Measurements from ENCODE around the gene LHPP.

LHPP gene

DNA sequence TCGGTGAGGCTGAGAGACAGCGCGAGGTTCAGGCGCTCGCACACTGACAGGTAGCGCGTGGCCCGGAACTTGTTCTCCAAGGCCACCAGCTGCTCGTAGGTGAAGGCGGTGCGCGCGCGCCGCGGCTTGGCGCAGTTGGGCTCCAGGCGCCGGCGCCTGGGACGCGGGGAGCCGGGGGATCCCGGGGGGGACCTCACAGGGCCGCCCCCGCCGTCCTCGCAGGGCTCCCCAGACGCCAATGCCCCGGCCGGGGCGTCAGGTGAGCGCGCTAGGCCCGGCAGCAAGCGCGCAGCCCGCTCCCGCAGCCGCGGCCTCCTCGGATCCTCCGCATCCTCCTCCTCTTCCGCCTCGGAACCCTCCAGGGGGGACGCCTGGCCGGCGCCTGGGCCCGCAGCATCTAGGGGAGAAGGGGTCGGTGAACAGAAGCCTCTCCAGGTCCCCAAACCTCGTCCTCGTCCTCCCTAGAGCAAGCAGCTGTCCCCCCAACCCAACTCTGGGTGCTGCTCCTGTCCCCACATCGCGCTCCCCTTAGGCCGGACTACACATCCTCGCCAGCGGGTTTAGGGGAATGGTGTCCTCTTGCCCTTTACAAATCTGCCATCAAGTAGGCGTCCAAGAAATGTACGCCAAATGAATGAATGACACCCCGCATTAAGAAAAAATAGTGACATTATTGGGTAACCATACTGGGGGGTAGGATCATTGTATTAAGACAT, 13.7 kb upstream of the LHPP start:
- DNase-seq (ENCODE audit: low read depth), result no peak

DNA sequence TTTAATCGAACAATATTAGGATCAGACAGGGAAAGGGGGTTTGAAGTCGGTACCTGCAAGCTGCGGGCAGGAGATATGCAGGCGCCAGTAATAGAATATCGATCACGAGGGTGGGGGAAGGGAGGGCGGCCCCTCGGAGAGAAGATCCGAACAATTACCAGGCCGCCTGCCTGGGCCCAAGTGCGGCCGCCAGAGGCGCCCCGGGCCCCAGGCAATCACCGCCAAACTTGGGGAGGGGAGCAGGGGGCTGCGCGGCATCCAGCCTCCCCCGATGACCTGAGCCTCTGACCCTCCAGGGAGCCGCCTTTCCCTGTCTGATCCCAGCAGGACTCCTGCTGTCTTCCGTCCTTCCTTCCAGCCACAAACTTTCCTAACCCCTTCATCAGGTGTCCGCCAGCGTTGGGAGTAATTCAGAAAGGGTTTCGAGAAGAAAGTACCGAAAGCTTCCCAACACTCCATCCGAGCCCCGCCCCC, 12.9 kb upstream of the LHPP start:
- no peak for DNase-seq (ENCODE audit: low read depth)

GRCh38 chr10:124449170-124450011, 12.2 kb upstream of the LHPP start:
- no peak for DNase-seq (ENCODE audit: low read depth)

- no peak for DNase-seq (ENCODE audit: low read depth)
Measured at GRCh38 chr10:124450012-124450782, 11.4 kb upstream of the LHPP start, which contains the start of gene NKX1-2. Gene NKX1-2, minus strand, starts transcription at chr10:124450035. Its CDS starts 92 bp downstream, at chr10:124449943.

DNA sequence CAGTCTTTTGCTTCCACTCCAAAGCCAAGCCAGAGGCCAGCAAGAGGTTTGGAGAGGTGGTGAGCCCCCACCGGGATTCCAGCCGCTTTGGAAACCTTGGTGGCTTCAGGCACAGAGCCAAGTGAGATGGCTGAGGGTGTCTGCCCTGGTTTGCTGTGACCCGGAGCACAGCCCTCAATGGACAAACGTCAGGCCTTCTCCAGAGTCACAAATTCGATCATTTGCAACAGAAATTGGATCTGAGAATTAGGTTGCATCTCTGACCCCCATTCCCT, 10.9 kb upstream of the LHPP start:
- DNase-seq (ENCODE audit: low read depth), result no peak

DNA sequence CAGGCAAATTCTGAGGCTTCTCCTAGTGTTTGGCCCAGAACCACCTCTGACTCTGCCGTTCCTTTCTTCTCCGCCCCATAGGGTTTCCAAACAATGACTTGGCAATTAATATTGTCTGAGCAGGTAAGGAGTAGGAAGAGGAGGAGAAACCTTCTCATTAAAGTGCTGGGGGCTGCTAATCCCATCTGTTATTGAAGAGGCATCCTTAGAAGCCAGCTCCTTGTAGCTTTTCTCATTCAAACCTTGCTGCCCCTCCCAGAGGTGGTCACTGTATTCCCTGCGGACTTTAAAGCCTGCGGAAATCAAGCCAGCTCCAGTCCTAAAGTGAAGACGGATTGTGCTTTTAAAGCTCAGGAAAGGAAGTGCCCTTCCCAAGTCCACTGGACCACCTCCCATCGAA, 10.3 kb upstream of the LHPP start:
- no peak for DNase-seq (ENCODE audit: low read depth)

GRCh38 chr10:124453960-124454610, 7.5 kb upstream of the LHPP start:
- no peak for DNase-seq (ENCODE audit: low read depth)

GRCh38 chr10:124455441-124455840, 6.2 kb upstream of the LHPP start:
- no peak for DNase-seq (ENCODE audit: low read depth)

DNA sequence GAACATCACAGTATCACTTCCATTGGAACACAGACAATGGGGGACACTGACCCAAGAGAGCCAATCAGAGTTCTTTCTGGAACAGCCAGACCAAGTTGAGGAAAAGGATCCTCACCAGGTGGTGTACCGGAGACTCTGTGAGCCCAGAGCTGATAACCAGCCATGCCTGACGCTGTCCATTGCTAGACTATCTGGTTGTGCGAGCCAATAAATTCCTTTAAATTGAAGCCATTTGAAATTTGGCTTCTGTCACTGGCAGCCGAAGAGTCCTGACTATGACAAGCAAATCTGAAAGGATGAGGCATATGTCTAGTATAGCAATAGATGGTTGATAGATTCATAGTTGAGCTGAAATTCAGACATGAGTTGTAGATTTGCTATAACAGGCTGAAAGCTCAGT, 3.1 kb upstream of the LHPP start:
- no peak for DNase-seq (ENCODE audit: low read depth)

DNA sequence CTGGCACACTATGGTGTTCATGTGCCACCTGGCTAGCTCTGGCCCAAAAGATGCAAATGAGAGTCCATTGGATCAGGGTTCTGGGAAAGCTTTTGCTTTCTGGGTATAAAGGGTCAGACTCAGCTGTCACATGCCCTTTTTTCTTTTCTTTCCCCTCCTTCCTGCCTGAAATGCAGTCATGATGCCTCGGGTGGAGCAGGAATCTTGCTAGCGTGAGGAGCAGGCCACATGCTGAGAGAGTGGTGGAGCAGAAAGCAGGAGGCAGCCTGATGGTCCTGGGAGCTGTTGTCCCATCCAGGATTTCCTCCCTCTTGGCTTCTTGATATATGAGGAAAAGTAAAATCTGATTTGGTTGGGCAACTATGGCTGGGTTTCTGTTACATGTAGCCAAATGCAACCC, 2.7 kb upstream of the LHPP start:
- DNase-seq (ENCODE audit: low read depth), result no peak

DNA sequence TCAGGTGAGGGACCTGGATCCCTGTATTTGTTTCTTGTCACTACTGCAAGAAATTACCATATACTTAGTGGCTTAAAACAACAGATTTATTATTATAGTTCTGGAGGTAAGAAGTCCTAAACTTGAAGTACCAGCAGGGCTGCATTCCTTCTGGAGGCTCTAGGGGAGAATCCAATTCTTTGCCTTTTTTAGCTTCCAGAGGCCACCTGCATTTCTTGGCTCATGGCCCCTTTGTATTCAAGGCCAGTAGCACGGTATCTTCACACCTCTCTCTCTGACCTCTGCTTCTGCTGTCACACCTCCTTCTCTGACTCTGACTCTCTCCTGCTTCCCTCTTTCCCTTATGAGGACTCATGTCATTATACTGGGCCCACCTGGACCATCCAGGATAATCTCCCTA, 2.2 kb upstream of the LHPP start:
- no peak for DNase-seq (ENCODE audit: low read depth)

DNA sequence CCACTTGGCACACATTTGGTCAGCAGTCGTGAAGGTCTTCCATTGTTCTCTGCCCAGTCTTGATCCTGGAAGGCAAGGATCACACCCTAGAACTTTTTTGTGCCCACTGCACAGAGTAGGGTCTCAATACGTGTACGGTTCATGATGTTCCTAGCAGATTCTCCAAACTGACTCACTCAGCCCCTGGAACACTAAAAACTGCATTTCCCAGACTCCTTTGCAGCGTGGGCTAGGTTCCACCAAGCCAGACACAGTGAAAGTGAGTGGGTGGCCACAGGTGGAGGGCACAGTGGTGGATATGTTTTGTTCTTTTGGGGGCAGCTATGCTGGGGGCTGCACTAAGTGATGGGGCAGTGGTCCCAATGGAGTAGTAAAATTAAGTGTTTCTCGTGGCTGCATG, 1.5 kb upstream of the LHPP start:
- no peak for DNase-seq (ENCODE audit: low read depth)

- no peak for DNase-seq (ENCODE audit: low read depth)
Measured at GRCh38 chr10:124462348-124462695, 699 bp downstream of the LHPP start.

- no peak for DNase-seq (ENCODE audit: low read depth)
Measured at GRCh38 chr10:124464028-124464965, 2.7 kb downstream of the LHPP start.

GRCh38 chr10:124465003-124465776, 3.6 kb downstream of the LHPP start:
- no peak for DNase-seq (ENCODE audit: low read depth)

GRCh38 chr10:124465777-124466488, 4.3 kb downstream of the LHPP start:
- no peak for DNase-seq (ENCODE audit: low read depth)

GRCh38 chr10:124467165-124467564, 5.5 kb downstream of the LHPP start:
- no peak for DNase-seq (ENCODE audit: low read depth)

DNA sequence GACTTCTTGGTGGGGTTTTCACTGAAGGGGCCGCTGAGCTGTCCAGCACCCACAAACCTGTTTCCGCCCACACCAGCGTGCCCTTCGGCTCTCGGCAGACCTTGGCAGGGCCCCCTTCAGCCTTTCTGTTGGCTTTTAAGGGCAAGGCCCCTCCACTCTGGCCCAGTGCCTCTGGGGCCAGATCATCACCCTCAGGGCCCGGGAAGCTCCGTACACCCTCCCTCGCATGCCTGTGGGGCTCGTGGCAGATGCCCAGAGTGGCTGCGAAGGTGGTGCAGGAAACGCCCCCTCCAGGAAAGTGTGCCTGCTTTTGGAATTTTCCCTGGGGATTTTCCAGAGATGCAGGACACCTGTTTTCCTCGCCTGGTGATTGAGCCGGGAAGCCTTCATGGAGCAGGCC, 7.0 kb downstream of the LHPP start:
- no peak for DNase-seq (ENCODE audit: low read depth)

DNA sequence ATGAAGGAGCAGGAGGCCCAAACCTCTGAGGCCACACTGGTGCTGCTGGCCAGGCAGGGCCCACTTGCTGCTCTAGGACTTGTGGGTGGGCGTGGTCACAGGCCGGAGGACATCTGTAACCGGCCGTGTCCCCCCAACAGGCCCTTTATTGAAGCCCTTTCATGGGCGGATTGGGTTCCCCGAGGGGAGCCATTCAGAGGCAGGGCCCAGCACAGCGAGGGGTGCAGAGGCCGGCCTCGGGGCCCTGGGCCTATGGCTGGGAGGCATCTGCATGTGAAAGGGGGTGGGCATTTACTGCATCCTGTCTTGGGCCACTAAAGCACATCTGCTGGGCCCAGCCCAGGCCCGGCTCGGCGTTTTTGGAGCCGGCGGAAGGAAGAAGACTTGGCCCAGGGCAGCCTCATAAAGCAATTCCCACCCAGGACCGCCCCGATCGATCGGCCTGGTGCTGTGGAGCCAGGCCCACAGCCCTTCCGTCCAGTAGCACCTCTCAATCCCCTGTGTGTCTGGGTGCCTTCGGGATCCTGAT, 8.4 kb downstream of the LHPP start:
- no peak for DNase-seq (ENCODE audit: low read depth)

Data from ELR (cell line).